Stimulated activated CD4-positive, alpha-beta T cell treated with anti-CD3 and anti-CD28 coated beads, Interleukin-2, amount 100 ng/mL, for 4 hours (primary cell): ENCODE results near the gene IL6R.
"Not testable (repeated sequence)": the region's sequence is repeated elsewhere in the genome, so short reads cannot be mapped to it uniquely, and the experiment has no call there.

Experiments used
- DNase-seq: peaks from one replicate; pipeline ENCODE4 v3.0.0-alpha.2; 2020; ENCODE audit warnings: low read depth

IL6R gene

GRCh38 chr1:154404984-154405746 lies at the start of gene IL6R:
Gene IL6R, plus strand, starts transcription at chr1:154405343. Its CDS starts 287 bp downstream, at chr1:154405630.
- peak; percentile 68 for DNase-seq

DNA sequence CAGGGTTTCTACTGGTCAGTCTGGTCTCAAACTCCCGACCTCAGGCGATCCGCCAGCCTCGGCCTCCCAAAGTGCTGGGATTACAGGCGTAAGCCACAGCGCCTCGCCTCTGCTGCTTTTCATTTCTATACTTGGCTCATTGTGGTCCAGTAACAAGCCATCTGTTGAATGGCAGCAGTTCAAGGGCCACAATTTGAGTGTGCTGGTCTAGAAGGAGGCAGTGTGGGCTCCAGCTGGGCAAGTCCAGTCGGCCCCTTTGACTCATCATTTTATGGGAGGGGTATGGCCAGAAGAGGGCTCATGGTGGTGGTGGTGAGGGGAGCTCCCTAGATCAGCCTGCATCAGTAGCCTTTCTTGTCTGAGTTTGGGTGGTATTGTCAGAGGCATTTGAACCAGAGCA lies 46.6 kb upstream of the IL6R start:
- no peak for DNase-seq

DNA sequence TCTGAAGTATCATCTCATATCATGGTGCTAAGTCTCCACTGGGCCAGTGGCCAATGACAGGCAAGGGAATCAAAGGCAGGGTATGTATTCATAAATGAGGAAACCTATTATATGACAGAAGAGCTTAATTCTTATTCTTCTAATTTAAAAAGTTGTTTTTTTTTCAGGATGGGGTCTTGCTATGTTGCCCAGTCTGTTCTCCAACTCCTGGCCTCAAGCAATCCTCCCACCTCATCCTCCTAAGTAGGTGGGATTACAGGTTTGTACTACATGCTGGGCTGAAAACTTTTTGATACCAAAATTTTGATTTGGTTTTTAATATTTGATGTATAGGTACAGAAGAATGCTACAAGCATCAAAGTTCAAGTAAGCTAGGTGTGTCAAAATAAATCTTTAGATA lies 44.9 kb upstream of the IL6R start:
- DNase-seq: no peak

DNA sequence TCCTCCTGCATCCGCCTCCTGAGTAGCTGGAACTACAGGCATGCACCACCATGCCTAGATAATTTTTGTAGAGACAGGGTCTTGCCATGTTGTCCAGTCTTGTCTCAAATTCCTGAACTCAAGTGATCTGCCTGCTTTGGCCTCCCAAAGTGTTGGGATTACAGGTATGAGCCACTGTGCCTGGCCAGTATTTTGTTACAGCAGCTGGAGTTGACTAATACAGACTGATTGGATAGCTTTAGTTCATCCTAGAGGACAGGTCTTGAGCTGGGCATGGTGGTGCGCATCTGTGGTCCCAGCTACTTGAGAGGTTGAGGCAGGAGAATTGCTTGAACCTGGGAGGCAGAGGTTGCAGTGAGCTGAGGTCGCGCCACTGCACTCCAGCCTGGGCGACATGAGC lies 44.3 kb upstream of the IL6R start:
- DNase-seq: not testable (repeated sequence)

DNA sequence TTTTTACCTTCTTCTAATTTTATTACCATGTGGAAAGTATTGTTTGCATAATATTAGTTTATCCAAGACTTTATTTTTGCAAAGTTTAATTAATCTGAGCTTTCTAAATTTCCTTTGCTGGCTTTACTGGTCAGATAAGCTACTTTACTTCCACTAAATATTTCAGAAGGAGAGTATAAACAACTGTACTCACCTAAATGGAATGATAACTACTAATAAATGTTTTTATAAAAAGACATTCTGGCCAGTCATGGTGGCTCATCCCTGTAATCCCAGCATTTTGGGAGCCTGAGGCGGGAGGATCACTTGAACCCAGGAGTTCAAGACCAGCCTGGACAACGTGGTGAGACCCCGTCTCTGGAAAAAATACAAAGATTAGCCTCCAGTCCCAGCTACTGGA lies 43.8 kb upstream of the IL6R start:
- DNase-seq: no peak

GRCh38 chr1:154371436-154371835 lies 33.7 kb upstream of the IL6R start:
- no peak for DNase-seq

GRCh38 chr1:154373777-154374357 lies 31.3 kb upstream of the IL6R start:
- not testable (repeated sequence) for DNase-seq

GRCh38 chr1:154379301-154379700 lies 25.8 kb upstream of the IL6R start:
- no peak for DNase-seq

GRCh38 chr1:154384650-154385489 lies 20.3 kb upstream of the IL6R start:
- DNase-seq: no peak

- DNase-seq: peak; percentile 83
Observed at GRCh38 chr1:154386643-154387352, 18.3 kb upstream of the IL6R start.

DNA sequence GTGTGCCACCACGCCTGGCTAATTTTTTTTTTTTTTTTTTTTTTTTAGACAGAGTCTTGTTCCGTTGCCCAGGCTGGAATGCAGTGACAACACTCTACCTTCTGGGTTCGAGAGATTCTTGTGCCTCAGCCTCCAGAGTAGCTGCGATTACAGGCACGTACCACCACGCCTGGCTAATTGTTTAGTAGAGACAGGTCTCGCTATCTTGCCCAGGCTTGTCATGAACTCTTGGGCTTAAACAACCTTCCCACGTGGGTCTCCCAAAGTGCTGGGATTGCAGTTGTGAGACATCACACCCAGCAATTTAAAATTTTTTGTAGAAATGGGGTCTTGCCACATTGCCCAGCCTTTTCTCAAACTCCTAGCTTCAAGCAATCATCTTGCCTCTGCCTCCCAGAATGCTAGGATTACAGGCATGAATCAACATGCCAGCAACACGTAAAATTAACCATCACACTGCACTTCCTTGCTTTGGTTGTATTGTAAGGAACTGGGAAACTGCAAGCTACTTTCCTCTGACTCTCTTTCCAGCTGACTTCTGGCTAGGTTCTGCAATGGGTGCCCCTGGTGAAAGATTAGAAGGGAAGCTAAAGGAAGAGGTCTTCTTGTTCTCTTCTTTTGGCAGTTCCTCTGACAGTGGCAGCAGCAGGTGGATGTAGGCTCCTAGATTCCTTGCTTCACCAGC lies 13.9 kb upstream of the IL6R start:
- DNase-seq: no peak

- DNase-seq: no peak
Observed at GRCh38 chr1:154398141-154398540, 7.0 kb upstream of the IL6R start.

- no peak for DNase-seq
Observed at GRCh38 chr1:154398678-154399077, 6.5 kb upstream of the IL6R start.

- DNase-seq: no peak
Observed at GRCh38 chr1:154400381-154400801, 4.8 kb upstream of the IL6R start.

DNA sequence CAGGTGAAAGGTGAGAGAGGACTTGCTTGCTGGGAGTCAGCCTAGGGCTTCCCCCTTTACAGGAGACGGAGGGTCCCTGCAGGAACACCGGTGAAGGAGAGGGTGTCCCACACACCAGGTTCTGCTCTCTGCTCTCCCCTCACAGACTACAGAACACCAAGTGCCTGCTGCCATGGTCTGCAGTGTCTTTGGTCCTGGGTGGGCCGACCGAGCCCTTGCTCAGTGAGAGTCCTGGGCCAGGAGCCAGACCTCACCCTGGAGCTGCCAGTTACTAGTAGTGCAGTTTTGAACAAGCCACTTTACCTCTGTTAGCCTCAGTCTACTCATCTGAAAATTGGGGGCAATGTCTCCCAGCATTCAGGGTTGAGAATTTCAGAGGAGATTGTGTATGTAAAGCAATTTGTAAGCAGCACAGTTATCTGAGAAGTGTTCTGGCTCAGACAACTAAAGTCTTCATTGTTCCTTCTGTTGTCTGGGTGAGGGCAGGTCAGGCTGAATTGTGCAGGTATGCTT lies 2.7 kb upstream of the IL6R start:
- DNase-seq: no peak

DNA sequence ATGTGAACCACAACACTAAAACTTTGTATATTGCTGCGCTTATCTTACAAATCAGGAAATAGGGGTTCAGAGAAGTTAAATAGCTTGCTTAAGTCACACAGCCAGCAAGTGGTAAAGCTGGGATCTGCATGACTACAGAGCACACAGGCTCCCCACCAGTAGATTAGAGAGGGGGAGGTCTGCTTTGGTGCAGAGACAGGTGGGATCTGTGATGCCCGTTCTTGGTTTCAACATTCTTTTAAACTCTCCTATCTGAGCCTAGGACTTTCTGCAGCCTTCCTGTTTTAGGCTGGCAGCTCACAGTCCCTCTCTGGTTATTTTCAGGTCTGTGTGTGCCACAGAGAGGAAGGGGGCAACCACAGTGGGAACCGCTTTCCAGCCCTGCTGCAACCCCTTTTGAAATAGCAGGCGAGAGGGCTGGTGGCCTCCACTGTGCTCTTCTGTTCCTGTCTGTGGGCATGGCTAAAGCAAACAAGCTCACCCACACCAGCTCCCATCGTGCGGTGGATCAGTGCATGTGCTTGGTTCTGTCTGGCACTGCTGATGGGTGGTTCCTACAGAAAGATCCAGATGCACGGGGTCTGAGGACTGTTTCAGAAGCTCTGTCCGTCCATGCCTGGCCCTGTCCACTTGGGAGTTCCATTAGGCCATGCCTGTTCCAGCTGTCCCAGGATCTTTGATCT lies 1.7 kb upstream of the IL6R start:
- DNase-seq: peak; percentile 18

GRCh38 chr1:154403983-154404382 lies 1.2 kb upstream of the IL6R start:
- no peak for DNase-seq

DNA sequence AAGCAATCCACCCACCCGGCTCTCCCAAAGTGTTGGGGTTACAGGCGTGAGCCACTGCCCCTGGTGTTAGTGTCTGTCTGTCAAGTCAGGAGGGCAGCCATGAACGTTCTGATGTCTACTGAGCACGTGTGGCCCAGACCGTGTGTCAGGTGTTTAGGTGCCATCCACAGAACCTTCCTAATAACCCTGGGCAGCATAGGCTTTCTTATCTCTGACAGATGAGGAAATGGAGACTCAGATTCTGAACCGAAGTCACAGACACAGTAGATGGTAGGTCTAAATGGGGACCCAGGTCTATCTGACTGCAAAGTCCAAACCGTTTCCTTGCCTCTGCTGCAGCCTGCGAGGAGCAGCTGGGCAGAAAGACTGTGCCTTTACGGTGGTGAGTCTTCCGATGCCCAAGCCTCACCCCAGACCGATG lies 622 bp upstream of the IL6R start:
- no peak for DNase-seq

GRCh38 chr1:154405747-154406571 lies 816 bp downstream of the IL6R start:
- DNase-seq: peak; percentile 72

DNA sequence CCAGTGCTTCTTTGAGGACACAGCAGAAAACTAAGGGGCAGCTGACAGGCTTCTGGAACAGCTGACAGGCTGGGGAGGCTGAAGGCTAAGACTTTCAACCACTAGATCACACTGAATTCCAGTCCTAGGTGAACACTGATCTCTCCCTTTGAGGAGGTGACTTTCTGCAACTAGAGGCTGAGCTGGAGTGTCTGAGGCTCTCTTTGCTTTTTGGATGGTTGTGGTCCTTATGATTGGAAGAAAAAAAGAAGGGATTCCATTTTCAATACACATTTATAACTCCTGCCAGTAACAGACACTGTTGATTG lies 1.4 kb downstream of the IL6R start:
- no peak for DNase-seq
